HEK293T (cell line): ENCODE data around the gene RNFT2.

Experiments used
- BHLHE40 ChIP-seq: fragments of 450-650 bp; IDR thresholded peaks from 2 replicates; pipeline ENCODE4 v1.6.1; 2016; ENCODE audit warnings: mild to moderate bottlenecking, moderate library complexity, borderline replicate concordance
- FOXK2 ChIP-seq: fragments of 450-650 bp; IDR thresholded peaks from 2 replicates; pipeline ENCODE4 v1.6.1; 2016; ENCODE audit warnings: mild to moderate bottlenecking
- L3MBTL2 ChIP-seq: fragments of 450-650 bp; conservative IDR thresholded peaks from 2 replicates; pipeline ENCODE4 v1.6.1; 2016; ENCODE audit warnings: mild to moderate bottlenecking
- NFRKB ChIP-seq: fragments of 450-650 bp; IDR thresholded peaks from 2 replicates; pipeline ENCODE4 v1.6.1; 2016; ENCODE audit warnings: mild to moderate bottlenecking, moderate library complexity
- SUZ12 ChIP-seq: fragments of 450-650 bp; IDR thresholded peaks from 2 replicates; pipeline ENCODE4 v1.6.1; 2016; ENCODE audit warnings: mild to moderate bottlenecking

- TF ChIP-seq BHLHE40 (no peak), NFRKB (no peak), SUZ12 (no peak), L3MBTL2 (no peak), FOXK2 (no peak)
Observed at GRCh38 chr12:116749884-116750283, 11.8 kb downstream of the RNFT2 start.
